Smooth muscle cell (in vitro differentiated cells): ENCODE results near the gene APBB3. TPM values are rescaled to one million over a fixed set of nuclear protein-coding genes. Genes with fewer than 3 reads are reported as not detected.
A peak's percentile ranks its signal among the peaks of the same experiment; 100 is the strongest.
"Not testable (repeated sequence)": the region's sequence is repeated elsewhere in the genome, so short reads cannot be mapped to it uniquely, and the experiment has no call there.

Experiments
- DNase-seq: peaks from one replicate; lab custom pipeline; 2025; ENCODE audit not compliant: unreplicated experiment; lab: John Stamatoyannopoulos, UW
- H2AFZ ChIP-seq: fragments of 200-600 bp; sonication (generic); 2 replicates; pipeline ENCODE4 v1.6.0; 2016; ENCODE audit warnings: antibody characterized with exemption, low read depth, mild to moderate bottlenecking
- H3F3A ChIP-seq: fragments of 200-600 bp; sonication (generic); 2 replicates; pipeline ENCODE4 v1.6.0; 2017; ENCODE audit warnings: antibody characterized with exemption, low read depth
- H3K27ac ChIP-seq: fragments of 200-600 bp; sonication (generic); 2 replicates; pipeline ENCODE4 v1.5.1; 2016; ENCODE audit warnings: low read depth, mild to moderate bottlenecking
- H3K27me3 ChIP-seq: fragments of 200-600 bp; sonication (generic); 2 replicates; pipeline ENCODE4 v1.6.1; 2016; ENCODE audit warnings: low read depth, mild to moderate bottlenecking
- H3K36me3 ChIP-seq: fragments of 200-600 bp; sonication (generic); 2 replicates; pipeline ENCODE4 v1.5.1; 2016; ENCODE audit warnings: low read depth
- H3K4me1 ChIP-seq: fragments of 200-600 bp; sonication (generic); 2 replicates; pipeline ENCODE4 v1.5.1; 2016; ENCODE audit warnings: low read depth
- H3K4me2 ChIP-seq: fragments of 200-600 bp; sonication (generic); 2 replicates; pipeline ENCODE4 v1.6.0; 2016; ENCODE audit warnings: mild to moderate bottlenecking
- H3K4me3 ChIP-seq: fragments of 200-600 bp; sonication (generic); 2 replicates; pipeline ENCODE4 v1.5.1; 2016; ENCODE audit warnings: mild to moderate bottlenecking
- H3K79me2 ChIP-seq: fragments of 200-600 bp; sonication (generic); 2 replicates; pipeline ENCODE4 v1.6.0; 2016; ENCODE audit warnings: low read depth, mild to moderate bottlenecking
- H3K9ac ChIP-seq: fragments of 200-600 bp; sonication (generic); 2 replicates; pipeline ENCODE4 v1.6.0; 2016; ENCODE audit warnings: low read depth
- H3K9me3 ChIP-seq: fragments of 200-600 bp; sonication (generic); replicated peaks from 2 replicates; pipeline ENCODE4 v1.5.1; 2016; ENCODE audit warnings: low read depth
- H4K20me1 ChIP-seq: fragments of 200-600 bp; sonication (generic); 2 replicates; pipeline ENCODE4 v1.6.0; 2016; ENCODE audit warnings: low read depth
- WGBS: methylation state at CpG from one replicate; pipeline ENCODE4 v1.1.7; 2016; ENCODE audit warnings: low lambda C conversion rate; 5-methylcytosine and 5-hydroxymethylcytosine counted together
- polyA plus RNA-seq: library from polyadenylated mRNA; unstranded; fragments of >200 nt; fragmentation: Nextera tagmentation; extraction: Ambion mirVana; gene quantifications from 2 replicates; pipeline ENCODE4 v1.2.1, GENCODE V29; 2016
- total RNA-seq: library from RNA; depleted of rRNA; stranded (reverse); fragments of >200 nt; gene quantifications from 2 replicates; pipeline ENCODE4 v1.2.3, GENCODE V29; 2014
- TF ChIP-seq, protein P1 (sequence below): fragments of 200-600 bp; sonication (generic); IDR thresholded peaks from 2 replicates; pipeline ENCODE4 v1.5.1; 2017; ENCODE audit warnings: borderline replicate concordance, mild to moderate bottlenecking, antibody characterized with exemption; ENCODE audit not compliant: insufficient read depth, poor library complexity, severe bottlenecking

Gene APBB3
- total and polyA plus RNA-seq, 2 experiments from 2014 or later, result 11.5 to 18.8 TPM

DNA sequence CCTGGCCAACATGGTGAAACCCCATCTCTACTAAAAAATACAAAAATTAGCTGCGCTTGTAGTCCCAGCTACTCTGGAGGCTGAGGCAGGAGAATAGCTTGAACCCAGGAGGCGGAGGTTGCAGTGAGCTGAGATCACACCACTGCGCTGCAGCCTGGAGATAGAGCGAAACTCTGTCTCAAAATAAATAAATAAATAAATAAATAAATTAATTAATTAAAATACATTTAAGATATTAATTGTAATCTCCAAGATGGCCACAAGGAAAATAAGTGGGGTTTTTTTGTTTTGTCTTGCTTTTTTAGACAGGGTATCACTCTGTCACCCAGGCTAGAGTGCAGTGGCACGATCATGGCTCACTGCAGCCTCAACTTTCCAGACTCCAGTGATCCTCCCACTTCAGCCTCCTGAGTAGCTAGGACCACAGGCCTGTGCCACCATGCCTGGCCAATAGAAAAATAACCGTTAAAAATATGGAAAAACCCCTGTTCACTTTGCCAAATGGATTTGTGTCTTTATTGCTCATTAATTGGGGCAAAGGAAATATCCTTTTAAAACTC lies 14.9 kb upstream of the APBB3 start:
- not testable (repeated sequence) for H4K20me1 ChIP-seq, H3K9ac ChIP-seq, H3K4me3 ChIP-seq, H3K9me3 ChIP-seq, H3K79me2 ChIP-seq, H3K27ac ChIP-seq, H3K36me3 ChIP-seq, H2AFZ ChIP-seq, H3F3A ChIP-seq, H3K27me3 ChIP-seq, H3K4me2 ChIP-seq, H3K4me1 ChIP-seq, DNase-seq
- TF ChIP-seq, protein P1, sequence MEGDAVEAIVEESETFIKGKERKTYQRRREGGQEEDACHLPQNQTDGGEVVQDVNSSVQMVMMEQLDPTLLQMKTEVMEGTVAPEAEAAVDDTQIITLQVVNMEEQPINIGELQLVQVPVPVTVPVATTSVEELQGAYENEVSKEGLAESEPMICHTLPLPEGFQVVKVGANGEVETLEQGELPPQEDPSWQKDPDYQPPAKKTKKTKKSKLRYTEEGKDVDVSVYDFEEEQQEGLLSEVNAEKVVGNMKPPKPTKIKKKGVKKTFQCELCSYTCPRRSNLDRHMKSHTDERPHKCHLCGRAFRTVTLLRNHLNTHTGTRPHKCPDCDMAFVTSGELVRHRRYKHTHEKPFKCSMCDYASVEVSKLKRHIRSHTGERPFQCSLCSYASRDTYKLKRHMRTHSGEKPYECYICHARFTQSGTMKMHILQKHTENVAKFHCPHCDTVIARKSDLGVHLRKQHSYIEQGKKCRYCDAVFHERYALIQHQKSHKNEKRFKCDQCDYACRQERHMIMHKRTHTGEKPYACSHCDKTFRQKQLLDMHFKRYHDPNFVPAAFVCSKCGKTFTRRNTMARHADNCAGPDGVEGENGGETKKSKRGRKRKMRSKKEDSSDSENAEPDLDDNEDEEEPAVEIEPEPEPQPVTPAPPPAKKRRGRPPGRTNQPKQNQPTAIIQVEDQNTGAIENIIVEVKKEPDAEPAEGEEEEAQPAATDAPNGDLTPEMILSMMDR, result peak; percentile 4
- 94% methylated on average over 6 of the region's 6 CpGs for WGBS

DNA sequence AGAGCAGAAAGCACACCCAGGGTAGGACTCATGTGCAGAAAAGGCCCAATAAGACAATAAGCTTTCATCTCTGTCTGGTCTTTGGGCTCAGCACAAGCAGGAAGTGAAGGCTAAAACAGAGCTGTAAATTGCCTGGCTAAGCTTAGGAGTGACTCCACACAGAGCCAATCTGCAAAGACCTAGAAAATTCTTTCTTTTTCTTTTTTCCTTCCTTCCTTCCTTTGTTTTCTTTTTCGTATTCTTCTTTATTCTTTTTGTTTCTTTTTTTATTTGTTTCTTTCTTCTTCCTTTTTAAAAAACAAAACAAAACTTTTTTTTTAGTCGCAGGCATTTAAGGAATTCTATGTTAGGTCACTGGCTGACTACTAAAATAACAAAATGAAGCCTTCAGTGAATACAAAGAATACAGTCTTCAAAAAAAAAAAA lies 12.4 kb upstream of the APBB3 start:
- Histone ChIP-seq H3K4me1 (no peaks in the 10 kb centered on the region), H3K9me3 (no peaks in the 10 kb centered on the region), H3K4me2 (peak overlapping the region; percentile 18), H3K27ac (peak overlapping the region; percentile 9), H3K9ac (no peak overlapping the region), H2AFZ (peak overlapping the region; percentile 46), H4K20me1 (no peaks in the 10 kb centered on the region), H3K36me3 (no peaks in the 10 kb centered on the region), H3K4me3 (no peak overlapping the region), H3F3A (no peaks in the 10 kb centered on the region), H3K79me2 (no peaks in the 10 kb centered on the region), H3K27me3 (no peaks in the 10 kb centered on the region)
- DNase-seq, result no peak
- WGBS, result 74% methylated on average over 2 of the region's 2 CpGs
- TF ChIP-seq, protein P1, result no peak

DNA sequence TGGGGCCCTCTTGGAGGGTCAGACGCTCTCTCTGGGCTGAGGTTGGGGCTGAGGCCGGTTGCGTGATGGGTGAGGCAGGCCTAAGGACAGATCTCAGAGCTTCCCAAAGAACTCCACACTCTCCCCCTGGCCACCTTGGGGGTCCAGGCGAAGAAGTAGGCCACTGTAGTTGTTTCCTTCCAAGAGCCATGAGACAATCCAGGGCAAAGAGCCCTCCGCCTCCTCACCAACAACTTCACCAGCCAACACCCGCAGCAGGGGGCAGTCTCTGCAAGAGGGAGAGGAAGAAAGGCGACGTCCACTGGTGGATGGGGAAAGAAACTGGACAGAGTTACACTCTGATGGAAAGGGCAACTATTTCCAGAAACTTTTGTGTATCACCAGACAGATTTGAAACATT lies 10.9 kb upstream of the APBB3 start:
- Histone ChIP-seq H3K4me3 (no peak overlapping the region), H3K79me2 (no peaks in the 10 kb centered on the region), H3K4me1 (no peaks in the 10 kb centered on the region), H4K20me1 (no peaks in the 10 kb centered on the region), H3K9me3 (no peaks in the 10 kb centered on the region), H2AFZ (no peak overlapping the region), H3K4me2 (no peak overlapping the region), H3F3A (no peaks in the 10 kb centered on the region), H3K27me3 (no peaks in the 10 kb centered on the region), H3K36me3 (no peaks in the 10 kb centered on the region), H3K9ac (no peak overlapping the region), H3K27ac (no peak overlapping the region)
- WGBS, result 92% methylated on average over 8 of the region's 8 CpGs
- TF ChIP-seq, protein P1, result no peak
- DNase-seq, result no peak

DNA sequence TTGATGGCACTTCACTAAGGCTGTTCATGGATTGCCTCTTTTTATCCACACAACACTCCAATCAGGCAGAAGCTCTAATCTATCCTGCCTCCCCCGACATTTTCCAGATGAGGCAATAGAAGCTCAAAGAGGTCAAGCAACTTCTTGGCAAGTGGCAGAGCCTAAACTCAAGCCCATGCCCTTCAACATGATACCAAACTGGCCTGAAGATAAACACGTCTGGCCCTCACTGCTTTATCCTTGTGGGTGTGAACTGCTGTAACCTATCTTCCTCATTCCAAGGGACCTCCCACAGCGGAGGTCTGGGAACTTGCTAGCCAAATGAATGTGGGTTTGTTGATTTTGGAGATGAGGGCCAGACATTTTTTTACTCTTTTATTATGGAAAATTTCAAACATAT lies 9.8 kb upstream of the APBB3 start:
- Histone ChIP-seq H3K4me1 (no peaks in the 10 kb centered on the region), H3K79me2 (no peaks in the 10 kb centered on the region), H3K27me3 (no peaks in the 10 kb centered on the region), H3K9me3 (no peaks in the 10 kb centered on the region), H3K27ac (no peak overlapping the region), H3K36me3 (no peaks in the 10 kb centered on the region), H3K4me3 (no peak overlapping the region), H3K4me2 (no peak overlapping the region), H4K20me1 (no peaks in the 10 kb centered on the region), H2AFZ (no peak overlapping the region), H3K9ac (no peak overlapping the region), H3F3A (no peaks in the 10 kb centered on the region)
- 35% methylated on average over 3 of the region's 3 CpGs for WGBS
- TF ChIP-seq, protein P1, result no peak
- DNase-seq, result no peak
